Suppressor macrophage (primary cell): ENCODE results near the gene PPP1R14C.
"Not testable (repeated sequence)": the region's sequence is repeated elsewhere in the genome, so short reads cannot be mapped to it uniquely, and the experiment has no call there.

ENCODE experiments used
- DNase-seq, 4 experiments: peaks; one replicate each; pipeline ENCODE4 v3.0.0-alpha.2; 2020 to 2022

Gene PPP1R14C

DNA sequence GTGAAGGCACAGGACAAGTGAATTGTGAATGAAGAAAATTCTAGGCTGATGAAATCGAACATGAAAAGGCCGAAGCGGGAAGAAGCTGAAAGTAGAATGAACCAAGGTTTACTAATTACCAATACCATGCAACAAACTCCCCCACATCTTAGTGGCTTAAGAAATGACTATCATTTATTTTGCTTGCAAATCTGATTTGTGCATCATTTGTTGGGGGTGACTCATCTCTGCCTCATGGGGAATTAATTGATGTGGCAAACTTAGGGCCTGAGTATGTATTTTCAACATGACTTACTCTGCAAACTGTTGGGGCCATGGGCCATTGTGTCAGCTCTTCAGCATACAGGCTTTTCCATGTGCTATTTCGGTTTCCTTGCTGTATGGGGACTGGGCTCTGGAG, 26.8 kb downstream of the PPP1R14C start:
- DNase-seq = peak; percentile 48 to 77 (median 50)

DNA sequence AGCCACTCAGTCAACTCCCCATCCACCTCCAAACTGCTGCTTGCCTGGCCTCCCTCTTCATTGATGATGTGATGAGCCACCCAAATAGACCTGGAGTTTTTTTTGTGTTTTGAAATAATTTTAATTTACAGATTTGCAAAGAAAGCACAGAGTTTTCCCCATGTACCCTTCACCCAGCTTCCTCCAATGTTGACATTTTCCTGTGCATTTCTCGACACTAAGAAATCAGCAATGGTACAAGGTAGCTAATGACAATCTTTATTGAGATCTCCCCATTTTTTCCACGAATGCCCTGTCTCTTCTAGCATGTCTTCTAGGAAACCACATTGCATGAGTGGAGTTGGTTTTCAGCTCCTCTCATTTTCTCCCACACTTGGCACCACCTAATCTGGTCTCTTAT, 30.1 kb downstream of the PPP1R14C start:
- no peak for DNase-seq

DNA sequence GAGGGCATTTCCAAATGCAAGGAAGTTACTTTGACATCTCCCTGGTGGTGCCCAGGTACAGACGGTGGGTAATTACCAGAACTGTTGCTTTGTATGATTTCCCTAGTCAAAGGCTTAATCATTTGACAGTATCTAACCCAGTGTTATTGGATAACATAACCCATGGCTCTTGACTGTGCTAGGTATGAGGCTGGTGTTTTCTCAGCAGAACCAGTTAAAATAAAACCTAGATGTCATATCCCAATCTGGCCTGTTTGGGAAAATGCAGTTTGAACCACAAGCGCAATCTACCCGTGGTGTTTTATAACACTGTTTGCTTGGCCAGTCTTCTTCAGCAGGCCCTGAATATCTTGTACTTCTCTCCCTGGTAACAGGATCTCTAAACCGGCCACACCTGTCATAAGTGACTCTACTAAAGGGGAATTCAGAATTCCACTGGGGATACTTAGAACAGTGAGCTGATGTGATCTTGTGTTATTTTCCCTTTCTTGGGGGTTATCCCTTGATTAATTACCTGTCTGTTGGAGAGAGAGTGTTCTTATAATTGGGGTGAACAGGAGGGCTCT, 32.8 kb downstream of the PPP1R14C start:
- no peak for DNase-seq

DNA sequence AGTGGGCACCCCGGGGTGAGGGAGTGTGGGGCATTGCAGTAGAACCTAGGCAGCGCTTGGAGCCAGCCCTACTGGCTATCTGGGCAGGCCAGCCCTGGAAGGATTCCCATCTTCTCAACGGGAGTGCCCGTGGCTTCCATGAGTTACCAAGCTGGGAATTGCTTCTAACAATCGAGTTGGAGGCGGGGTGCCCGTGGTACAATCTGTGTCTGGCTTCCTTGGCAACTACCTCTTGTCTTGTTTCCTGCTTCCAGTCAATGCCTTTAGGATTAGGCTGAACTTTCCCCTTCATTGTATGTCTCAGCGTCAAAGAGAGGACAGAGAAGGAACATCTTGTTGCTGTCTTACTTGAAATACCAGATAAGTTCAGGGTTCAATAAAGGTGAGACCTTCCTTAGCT, 33.3 kb downstream of the PPP1R14C start:
- DNase-seq = no peak

DNA sequence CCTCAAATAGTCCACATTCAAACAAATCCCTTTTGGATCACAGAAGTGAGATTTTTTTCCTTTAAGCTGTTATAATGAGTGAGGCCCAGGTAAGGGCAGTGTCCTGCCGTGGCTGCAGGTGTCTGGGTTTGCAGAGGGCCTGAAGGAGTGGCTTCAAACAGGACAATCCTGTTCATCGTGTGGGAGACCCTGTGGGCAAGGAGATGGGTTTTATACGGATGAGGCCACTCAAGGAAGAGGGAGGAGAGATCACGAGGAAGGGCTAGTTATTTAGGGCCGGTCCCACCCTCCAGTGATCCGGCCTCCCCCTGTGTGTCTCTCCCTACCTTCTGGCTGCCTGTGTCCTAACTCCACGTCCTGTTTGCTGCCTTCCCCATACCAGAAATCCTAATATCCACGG, 33.8 kb downstream of the PPP1R14C start:
- DNase-seq = no peak

DNA sequence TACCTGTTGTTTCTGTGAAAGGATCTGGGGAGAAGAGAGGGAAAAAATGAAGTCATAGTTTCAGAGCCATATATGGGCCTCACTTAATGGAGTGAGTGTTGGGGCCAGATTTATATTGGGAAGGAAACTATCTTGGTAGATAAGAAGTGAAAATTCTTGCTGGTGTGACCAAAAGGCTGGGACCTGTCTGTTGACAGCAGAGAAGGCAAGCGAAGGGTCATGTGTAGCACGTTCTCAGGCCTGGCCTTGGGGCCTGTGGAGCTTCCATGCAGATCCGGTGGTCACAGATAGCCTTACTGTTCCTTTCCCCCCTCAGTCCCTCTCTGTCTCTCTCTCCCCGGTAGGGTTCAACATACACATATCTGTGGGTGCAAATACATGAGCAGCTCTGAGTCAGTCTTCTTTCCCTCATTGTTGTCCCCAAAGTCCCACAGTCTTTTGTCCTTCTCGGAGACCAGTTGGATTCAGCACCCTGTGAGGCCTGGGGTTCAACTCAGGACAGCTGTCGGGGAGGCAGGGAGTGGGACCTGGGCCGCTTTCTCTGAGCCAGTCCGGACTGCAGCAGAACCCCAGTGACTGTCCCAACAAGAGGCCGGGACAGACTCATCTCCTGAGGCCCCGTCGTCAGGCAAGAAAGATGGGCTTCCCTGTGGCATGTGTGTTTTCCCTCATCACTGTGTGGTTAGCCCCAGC, 34.6 kb downstream of the PPP1R14C start:
- no peak for DNase-seq

- no peak for DNase-seq
These were observed 35.2 kb downstream of the PPP1R14C start for GRCh38 chr6:150177952-150178520.

DNA sequence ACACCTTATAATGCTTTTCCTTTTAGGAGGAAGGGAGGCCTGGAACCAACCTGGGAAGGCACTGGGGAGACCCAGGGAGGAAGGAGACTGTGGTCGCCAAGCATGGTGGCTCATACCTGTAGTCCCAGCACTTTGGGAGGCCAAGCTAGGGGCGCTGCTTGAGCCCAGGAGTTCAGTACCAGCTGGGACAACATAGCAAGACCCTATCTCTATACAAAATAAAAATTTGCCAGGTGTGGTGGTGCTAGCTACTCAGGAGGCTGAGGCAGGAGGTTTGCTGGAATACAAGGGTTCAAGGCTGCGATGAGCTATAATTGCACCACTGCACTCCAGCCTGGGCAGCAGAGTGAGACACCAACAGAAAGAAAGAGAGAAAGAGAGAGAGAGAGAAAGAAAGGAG, 36.2 kb downstream of the PPP1R14C start:
- DNase-seq = no peak

DNA sequence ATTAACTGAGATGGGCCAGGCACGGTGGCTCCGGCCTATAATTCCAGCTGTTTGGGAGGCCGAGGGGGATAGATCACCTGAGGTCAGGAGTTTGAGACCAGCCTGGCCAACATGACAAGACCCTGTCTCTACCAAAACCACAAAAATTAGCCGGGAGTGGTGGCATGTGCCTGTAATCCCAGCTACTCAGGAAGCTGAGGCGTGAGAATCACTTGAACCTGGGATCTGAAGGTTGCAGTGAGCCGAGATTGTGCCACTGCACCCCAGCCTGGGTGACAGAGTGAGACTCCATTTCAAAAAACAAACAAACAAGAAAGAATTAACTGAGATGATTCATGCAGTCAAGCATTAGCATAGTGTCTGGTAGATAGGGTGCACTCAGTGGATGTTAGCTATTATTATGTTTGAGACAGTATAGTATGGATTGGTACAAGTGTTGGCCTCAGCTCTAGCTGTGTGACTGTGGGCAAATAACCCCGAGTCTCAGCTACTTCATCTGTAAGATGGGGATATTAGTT, 37.1 kb downstream of the PPP1R14C start:
- DNase-seq = not testable (repeated sequence)

- DNase-seq = peak in 1 of 4 experiments; percentile 14
These were observed 37.7 kb downstream of the PPP1R14C start for GRCh38 chr6:150180517-150180916.

- DNase-seq = no peak
These were observed 39.7 kb downstream of the PPP1R14C start for GRCh38 chr6:150182460-150183078.

GRCh38 chr6:150183105-150183504, 40.3 kb downstream of the PPP1R14C start:
- peak in 2 of 4 experiments; percentile 6 to 20 for DNase-seq

DNA sequence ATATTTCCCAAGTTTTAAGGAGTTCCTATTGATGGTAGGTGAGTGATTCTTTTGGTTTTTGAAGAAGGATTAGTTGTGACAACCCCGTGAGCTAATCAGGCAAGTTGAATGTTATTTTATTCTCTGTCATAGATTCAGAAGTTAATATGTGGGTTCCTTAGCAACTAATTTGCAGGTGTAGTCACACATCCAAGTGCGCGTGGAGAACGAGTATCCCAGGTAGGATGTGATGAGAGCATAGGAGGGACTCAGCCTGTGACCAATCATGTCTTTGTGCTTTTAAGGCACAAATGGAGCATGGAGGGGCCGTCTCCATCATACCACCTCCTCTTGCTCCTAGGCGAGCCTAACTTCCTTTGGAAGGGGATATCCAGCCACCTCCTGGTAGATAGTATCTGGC, 41.1 kb downstream of the PPP1R14C start:
- no peak for DNase-seq

- DNase-seq = peak in 2 of 4 experiments; percentile 11 to 17
These were observed 42.2 kb downstream of the PPP1R14C start for GRCh38 chr6:150184850-150185731.

GRCh38 chr6:150185732-150186117, 42.9 kb downstream of the PPP1R14C start:
- no peak for DNase-seq

GRCh38 chr6:150186129-150186898, 43.5 kb downstream of the PPP1R14C start:
- no peak for DNase-seq

DNA sequence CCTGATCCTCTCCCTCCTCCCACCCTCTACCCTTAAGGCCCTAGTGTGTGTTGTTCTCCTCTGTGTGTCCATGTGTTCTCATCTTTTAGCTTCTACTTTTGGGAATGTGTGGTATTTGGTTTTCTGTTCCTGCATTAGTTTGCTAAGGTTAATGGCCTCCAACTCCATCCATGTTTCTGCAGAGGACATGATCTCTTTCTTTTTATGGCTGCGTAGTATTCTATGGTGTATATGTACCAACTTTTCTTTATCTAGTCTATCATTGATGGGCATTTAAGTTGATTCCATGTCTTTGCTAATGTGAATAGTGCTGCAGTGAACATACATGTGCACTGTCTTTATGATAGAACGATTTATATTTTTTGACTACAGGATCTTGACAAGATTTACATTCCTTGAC, 44.6 kb downstream of the PPP1R14C start:
- DNase-seq = not testable (repeated sequence)

DNA sequence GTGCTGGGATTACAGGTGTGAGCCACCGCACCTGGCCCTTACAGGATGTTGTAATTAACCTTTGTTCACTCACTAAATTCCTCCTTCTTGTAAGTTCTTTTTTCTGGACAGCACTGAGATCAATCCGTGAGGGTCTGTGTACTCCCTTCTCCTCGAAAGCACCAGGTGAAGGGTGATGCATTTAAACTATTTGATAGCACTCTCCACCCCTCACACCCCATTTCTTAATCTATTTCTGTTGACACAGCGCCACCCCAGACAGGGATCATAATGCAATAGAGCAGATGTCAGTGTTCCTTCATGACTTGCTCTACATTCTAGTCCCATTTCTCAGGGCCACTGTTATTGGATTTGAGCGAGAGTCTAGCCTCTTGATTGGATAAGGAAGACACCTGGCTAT, 46.3 kb downstream of the PPP1R14C start:
- no peak for DNase-seq

DNA sequence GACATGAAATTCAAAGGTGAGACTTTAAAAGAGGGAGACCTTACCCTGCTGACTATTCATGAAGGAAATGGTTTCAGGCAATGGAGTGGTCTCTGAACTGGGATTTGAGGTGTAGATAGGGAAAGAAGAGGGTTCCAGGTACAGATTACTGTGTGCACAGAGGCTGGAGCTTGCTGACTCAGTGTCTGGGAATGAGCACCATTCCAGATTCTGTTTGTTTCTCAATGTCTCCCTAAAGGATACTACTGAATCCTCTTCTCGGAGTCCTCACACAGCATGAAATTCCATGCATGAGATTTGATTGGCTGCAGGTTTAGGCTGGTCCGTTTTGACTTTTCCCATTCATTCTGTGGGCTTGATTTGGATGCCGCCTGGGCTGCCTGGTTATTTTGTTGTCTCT, 49.0 kb downstream of the PPP1R14C start:
- no peak for DNase-seq

GRCh38 chr6:150194195-150194594, 51.4 kb downstream of the PPP1R14C start:
- DNase-seq = no peak

DNA sequence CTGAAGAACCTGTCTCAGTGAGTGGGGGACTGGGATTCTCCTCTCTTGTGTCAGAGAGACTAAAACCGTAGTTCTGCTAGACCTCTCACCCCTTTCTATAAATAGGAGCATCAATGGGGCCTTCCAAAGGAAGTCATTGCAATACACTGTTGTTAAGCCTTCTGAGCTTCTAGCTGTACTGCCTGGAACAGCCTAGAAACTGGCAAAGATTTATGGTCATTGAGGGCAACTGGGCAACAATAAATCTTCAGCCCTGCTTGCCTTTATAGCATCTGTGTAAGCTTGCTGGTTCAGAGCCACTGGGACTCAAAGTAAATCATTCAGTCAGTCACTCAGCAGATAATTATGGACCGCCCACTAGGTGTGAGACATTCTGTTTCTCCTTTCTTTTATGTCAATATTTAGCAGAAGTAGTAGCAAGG, 53.2 kb downstream of the PPP1R14C start:
- DNase-seq = peak in 1 of 4 experiments; percentile 18
